Endothelial cell of umbilical vein (primary cell): ENCODE measurements around the gene ENKUR. TPM values are rescaled to one million over a fixed set of nuclear protein-coding genes. Genes with fewer than 3 reads are reported as not detected.

Experiments
- BruUV-seq: library from RNA; stranded (reverse); fragments of 400-500 nt; replicated peaks from 2 replicates; lab custom pipeline; 2021; lab: Mats Ljungman, UMichigan
- CTCF ChIA-PET: fragments of 300-600, 350-600 bp; sonication (Branson Sonifier 250); formaldehyde crosslinking; loops from one replicate; lab custom pipeline; 2021; ENCODE audit warnings: antibody characterized with exemption, inconsistent platforms; lab: Charles Lee
- POLR2A ChIA-PET: fragments of 300-600, 350-600 bp; sonication (Branson Sonifier 250); formaldehyde crosslinking; loops from one replicate; lab custom pipeline; 2021; ENCODE audit warnings: antibody characterized with exemption, inconsistent platforms; lab: Charles Lee
- DNase-seq: peaks from one replicate; pipeline ENCODE4 v3.0.0-alpha.2; 2011; ENCODE audit warnings: low read depth, low spot score
- FAIRE-seq: peaks from 2 replicates; lab custom pipeline; 2011; peaks lifted over from hg19 to GRCh38; lab: Jason Lieb, UNC
- H2AFZ ChIP-seq: 2 replicates; pipeline ENCODE4 v1.6.0; 2012; ENCODE audit warnings: low read depth, low read length, control low read depth, inconsistent platforms
- H3K27ac ChIP-seq: 2 replicates; pipeline ENCODE4 v1.5.1; 2011; ENCODE audit warnings: low read depth, mild to moderate bottlenecking, control low read depth, low read length, moderate library complexity; ENCODE audit not compliant: insufficient read depth
- H3K27me3 ChIP-seq, 2 experiments: 2 replicates each; pipeline versions ENCODE4 v1.6.0 to v1.6.1; 2011; ENCODE audit warnings: low read length in 2 of 2, mixed read lengths in 1 of 2; ENCODE audit not compliant: control insufficient read depth in 2 of 2, insufficient read depth in 2 of 2
- H3K36me3 ChIP-seq, 2 experiments: 2 replicates in 1 of 2; 3 replicates in 1 of 2; pipeline ENCODE4 v1.5.1; 2011; ENCODE audit warnings: low read length in 2 of 2, mild to moderate bottlenecking in 1 of 2, moderate library complexity in 1 of 2; ENCODE audit not compliant: control insufficient read depth in 2 of 2, insufficient read depth in 2 of 2; ENCODE audit errors: extremely low read depth in 1 of 2
- H3K4me1 ChIP-seq: 3 replicates; pipeline ENCODE4 v1.5.1; 2011; ENCODE audit warnings: mild to moderate bottlenecking, low read length; ENCODE audit not compliant: control insufficient read depth, insufficient read depth; ENCODE audit errors: extremely low read depth
- H3K4me2 ChIP-seq: 2 replicates; pipeline ENCODE4 v1.6.1; 2011; ENCODE audit warnings: low read length, control low read depth, mixed read lengths; ENCODE audit not compliant: insufficient read depth
- H3K4me3 ChIP-seq, 3 experiments: fragments of 200-600 bp in 1 of 3; sonication (generic), shearing (Covaris generic) in 1 of 3; replicated peaks in 1 of 3; 2 replicates each; pipeline ENCODE4 v1.5.1; 2011 to 2016; ENCODE audit warnings: control low read depth in 3 of 3, low read length in 3 of 3, mild to moderate bottlenecking in 2 of 3, inconsistent platforms in 1 of 3, low read depth in 1 of 3, moderate library complexity in 1 of 3; ENCODE audit not compliant: insufficient read depth in 1 of 3
- H3K79me2 ChIP-seq: 2 replicates; pipeline ENCODE4 v1.6.0; 2012; ENCODE audit warnings: low read length, inconsistent platforms; ENCODE audit not compliant: control insufficient read depth, insufficient read depth
- H3K9ac ChIP-seq: replicated peaks from 2 replicates; pipeline ENCODE3; 2011; ENCODE audit warnings: low read length, control low read depth; ENCODE audit not compliant: insufficient read depth; ENCODE audit errors: extremely low read depth
- H3K9me1 ChIP-seq: replicated peaks from 3 replicates; pipeline ENCODE4 v1.6.0; 2011; ENCODE audit warnings: mild to moderate bottlenecking, low read length; ENCODE audit not compliant: control insufficient read depth, insufficient read depth; ENCODE audit errors: extremely low read depth
- H3K9me3 ChIP-seq: replicated peaks from 2 replicates; pipeline ENCODE4 v1.5.1; 2012; ENCODE audit warnings: low read length, inconsistent platforms; ENCODE audit not compliant: control insufficient read depth, insufficient read depth
- H4K20me1 ChIP-seq: replicated peaks from 2 replicates; pipeline ENCODE3; 2011; ENCODE audit warnings: mild to moderate bottlenecking, low read length; ENCODE audit not compliant: control insufficient read depth, insufficient read depth; ENCODE audit errors: extremely low read depth
- CTCF ChIP-seq, 2 donors: IDR thresholded peaks; 1 replicate in 1 of 2; 2 replicates in 1 of 2; pipeline ENCODE4 v1.5.1; 2011; ENCODE audit warnings: low read length in 2 of 2, mild to moderate bottlenecking in 2 of 2, moderate library complexity in 2 of 2, control low read depth in 1 of 2, inconsistent platforms in 1 of 2, low read depth in 1 of 2; ENCODE audit not compliant: insufficient read depth in 1 of 2; ENCODE audit errors: extremely low read depth in 1 of 2
- EZH2 ChIP-seq: IDR thresholded peaks from 2 replicates; pipeline ENCODE4 v1.6.1; 2012; ENCODE audit warnings: borderline replicate concordance, low read depth, mild to moderate bottlenecking, moderate library complexity, low read length, inconsistent platforms; ENCODE audit not compliant: severe bottlenecking
- FOS ChIP-seq: IDR thresholded peaks from 2 replicates; pipeline ENCODE4 v1.6.1; 2011; ENCODE audit warnings: mild to moderate bottlenecking, low read length, moderate library complexity, borderline replicate concordance; ENCODE audit not compliant: insufficient read depth
- GATA2 ChIP-seq: IDR thresholded peaks from 2 replicates; pipeline ENCODE4 v1.7.0; 2011; ENCODE audit warnings: low read depth, mild to moderate bottlenecking, moderate library complexity, mixed read lengths, low read length; ENCODE audit not compliant: insufficient read length, insufficient read depth
- JUN ChIP-seq: IDR thresholded peaks from 2 replicates; pipeline ENCODE4 v1.6.1; 2011; ENCODE audit warnings: borderline replicate concordance, low read depth; ENCODE audit not compliant: insufficient read length, insufficient read depth
- MAX ChIP-seq: IDR thresholded peaks from 2 replicates; pipeline ENCODE4 v1.6.1; 2011; ENCODE audit not compliant: insufficient read depth, insufficient read length
- MYC ChIP-seq: IDR thresholded peaks from one replicate; pipeline ENCODE4 v1.6.1; 2011; ENCODE audit warnings: mild to moderate bottlenecking, low read depth, low read length
- POLR2A ChIP-seq: IDR thresholded peaks from 2 replicates; pipeline ENCODE4 v1.6.1; 2012; ENCODE audit warnings: low read depth, mild to moderate bottlenecking, control low read depth, low read length
- POLR2AphosphoS5 ChIP-seq: IDR thresholded peaks from 2 replicates; pipeline ENCODE4 v1.6.1; 2012; ENCODE audit warnings: low read depth, mild to moderate bottlenecking, control low read depth, low read length, moderate library complexity; ENCODE audit not compliant: insufficient read depth
- dilution Hi-C: fragments of 300-500 bp; cut with MboI; formaldehyde crosslinking; loops from one replicate; pipeline ENCODE4 v1.15.0; 2019; ENCODE audit warnings: low sequenced_read_pairs; ENCODE audit not compliant: extremely low pct_ligation_motif_present
- intact Hi-C: fragments of 100-400 bp; cut with micrococcal nuclease; formaldehyde crosslinking; loops from one replicate; pipeline ENCODE4 v1.10.0; 2022
- polyA plus RNA-seq, 4 experiments: library from polyadenylated mRNA; depleted of rRNA in 3 of 4; stranded (reverse) in 3 of 4; unstranded in 1 of 4; fragments of >200 nt; gene quantifications; 2 replicates each; pipeline versions ENCODE4 v1.2.1 to v1.2.3, GENCODE V29; 2011 to 2012; ENCODE audit warnings: missing spikeins in 1 of 4
- total RNA-seq: library from RNA; stranded (reverse); gene quantifications from 2 replicates; pipeline ENCODE4 v1.2.3, GENCODE V29; 2021

ENKUR gene
- total and polyA plus RNA-seq, 2 donors (not counting 3 experiments of a cell fraction or from before 2014, with no cell fraction given), result 0.07 to 0.35 TPM

- no peaks in the 10 kb centered on the region for H3K9me1 ChIP-seq
- TSS peak; percentile 88 for BruUV-seq
- no peak for DNase-seq
- CTCF ChIA-PET, result interaction anchor here (1.7 kb wide), 1 partner anchor 64 kb away, joined by 11 read pairs; no protein-coding TSS in a partner anchor
- intact Hi-C loops (loop anchor here (2.0 to 5.0 kb wide), 2 partner anchors 64 to 120 kb away; partner anchors contain the start of gene PRTFDC1), dilution Hi-C loops (no loop called here)
- peak overlapping the region; percentile 88 for H3K27ac ChIP-seq
- peaks cover 20% of the 10 kb centered on the region for H3K4me1 ChIP-seq
- no peaks in the 10 kb centered on the region for H3K27me3 ChIP-seq
- POLR2A ChIA-PET, result interaction anchor here (1.0 kb wide), 1 partner anchor 292 kb away, joined by 6 read pairs; no protein-coding TSS in a partner anchor
- peak overlapping the region; percentile 93 for H2AFZ ChIP-seq
- H3K9ac ChIP-seq, result peak overlapping the region; percentile 81
- H3K36me3 ChIP-seq, result no peaks in the 10 kb centered on the region
- H3K9me3 ChIP-seq, result no peaks in the 10 kb centered on the region
- TF ChIP-seq MAX (no peak), POLR2A (no peak), MYC (no peak)
- peak; percentile 40 for FAIRE-seq
- H3K4me2 ChIP-seq, result peak overlapping the region; percentile 99
- H3K4me3 ChIP-seq, result peak overlapping the region; percentile 50 to 85 (median 62)
- H4K20me1 ChIP-seq, result no peaks in the 10 kb centered on the region
- H3K79me2 ChIP-seq, result no peaks in the 10 kb centered on the region
These were observed 1.2 kb upstream of the ENKUR start for GRCh38 chr10:25017154-25017590.

GRCh38 chr10:25016376-25017153 lies 607 bp upstream of the ENKUR start, which contains the start of gene THNSL1:
Gene THNSL1, plus strand, starts transcription at chr10:25016612. Its CDS starts 6,612 bp downstream, at chr10:25023224.
- Histone ChIP-seq H3K9me1 (no peaks in the 10 kb centered on the region), H4K20me1 (no peaks in the 10 kb centered on the region), H3K79me2 (no peaks in the 10 kb centered on the region), H3K9me3 (no peaks in the 10 kb centered on the region), H3K4me3 (peak within 1 kb of the TSS; percentile 50 to 85 (median 62)), H3K27ac (peak within 1 kb of the TSS; percentile 88), H2AFZ (peak within 1 kb of the TSS; percentile 93), H3K4me1 (peaks cover 17% of the 10 kb centered on the region), H3K9ac (peak within 1 kb of the TSS; percentile 81), H3K27me3 (no peaks in the 10 kb centered on the region), H3K36me3 (no peaks in the 10 kb centered on the region), H3K4me2 (peak within 1 kb of the TSS; percentile 99)
- DNase-seq (peak; percentile 99), FAIRE-seq (peak; percentile 88)
- TF ChIP-seq GATA2, result no peak
- TF ChIP-seq MYC, result peak; percentile 88
- no peak for TF ChIP-seq CTCF (IDR thresholded peaks at IDR 0.05; ENCODE audit: extremely low read depth in 1 of 2, insufficient read depth in 1 of 2, low read depth in 1 of 2, low read length in 2 of 2)
- no peak for TF ChIP-seq JUN
- TF ChIP-seq EZH2, result no peak
- peak; percentile 83 for TF ChIP-seq POLR2A
- TF ChIP-seq MAX, result peak; percentile 98
- TF ChIP-seq FOS, result no peak
- TF ChIP-seq POLR2AphosphoS5, result peak; percentile 72
- BruUV-seq, result TSS peak; percentile 80
- dilution Hi-C loops, result no loop called here
- ChIA-PET CTCF (interaction anchor here (1.1 to 1.7 kb wide), 3 partner anchors 8 to 374 kb away, joined by 3 to 11 read pairs (median 4); no protein-coding TSS in a partner anchor), POLR2A (interaction anchor here (0.6 to 1.0 kb wide), 2 partner anchors 172 to 292 kb away, joined by 4 to 6 read pairs; no protein-coding TSS in a partner anchor)
- intact Hi-C loops, result loop anchor here (1.0 to 5.0 kb wide), 5 partner anchors 46 to 373 kb away; partner anchors contain the start of gene PRTFDC1
